GM19455 (cell line): Measurements from ENCODE around the gene BAAT.
"Not testable (repeated sequence)": the region's sequence is repeated elsewhere in the genome, so short reads cannot be mapped to it uniquely, and the experiment has no call there.

Source experiments
- ATAC-seq: cut with Tn5 transposase; IDR thresholded peaks from one replicate; pipeline ENCODE4 v1.9.1; 2021; ENCODE audit not compliant: unreplicated experiment

The BAAT gene

DNA sequence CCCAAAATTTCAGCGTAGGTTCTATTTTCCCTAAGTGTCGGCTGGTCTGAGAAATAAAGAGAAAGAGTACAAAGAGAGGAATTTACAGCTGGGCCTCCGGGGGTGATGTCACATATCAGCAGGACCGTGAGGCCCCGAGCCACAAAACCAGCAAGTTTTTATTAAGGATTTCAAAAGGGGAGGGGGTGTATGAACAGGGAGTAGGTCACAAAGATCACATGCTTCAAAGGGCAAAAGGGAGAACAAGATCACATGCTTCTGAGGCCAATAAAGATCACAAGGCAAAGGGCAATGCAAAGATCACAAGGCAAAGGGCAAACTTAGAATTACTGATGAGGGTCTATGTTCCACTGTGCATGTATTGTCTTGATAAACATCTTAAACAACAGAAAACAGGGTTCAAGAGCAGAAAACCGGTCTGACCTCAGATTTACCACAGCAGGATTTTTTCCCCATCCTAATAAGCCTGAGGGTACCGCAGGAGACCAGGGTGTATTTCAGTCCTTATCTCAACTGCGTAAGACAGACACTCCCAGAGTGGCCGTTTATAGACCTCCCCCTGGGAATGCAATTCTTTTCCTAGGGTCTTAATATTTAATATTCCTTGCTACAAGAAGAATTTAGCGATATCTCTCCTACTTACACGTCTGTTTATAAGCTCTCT is at the start of gene BAAT:
BAAT (minus strand) TSS at position 134 of the 664 bp plus-strand sequence. CDS start 13,602 bp downstream, outside the sequence.
- ATAC-seq, result not testable (repeated sequence)

DNA sequence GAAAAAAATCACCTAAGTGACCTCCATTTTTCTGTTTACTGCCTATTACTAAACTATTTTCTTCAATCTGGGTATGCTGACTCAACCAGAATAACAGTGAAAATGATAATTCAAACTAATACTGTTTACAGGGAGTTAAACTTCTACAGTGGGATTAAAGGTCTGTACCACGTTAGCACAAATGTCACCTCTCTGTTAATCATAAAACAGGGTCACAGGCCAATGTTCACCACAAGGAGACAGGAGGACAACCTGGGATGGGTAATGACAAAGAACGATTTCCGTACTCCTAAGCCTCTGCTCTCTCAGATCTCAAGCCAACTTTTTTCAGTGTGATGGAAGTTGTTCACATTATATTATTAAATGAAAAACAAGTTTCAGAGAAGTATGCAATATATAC is 48.4 kb upstream of the BAAT start:
- no peak for ATAC-seq

DNA sequence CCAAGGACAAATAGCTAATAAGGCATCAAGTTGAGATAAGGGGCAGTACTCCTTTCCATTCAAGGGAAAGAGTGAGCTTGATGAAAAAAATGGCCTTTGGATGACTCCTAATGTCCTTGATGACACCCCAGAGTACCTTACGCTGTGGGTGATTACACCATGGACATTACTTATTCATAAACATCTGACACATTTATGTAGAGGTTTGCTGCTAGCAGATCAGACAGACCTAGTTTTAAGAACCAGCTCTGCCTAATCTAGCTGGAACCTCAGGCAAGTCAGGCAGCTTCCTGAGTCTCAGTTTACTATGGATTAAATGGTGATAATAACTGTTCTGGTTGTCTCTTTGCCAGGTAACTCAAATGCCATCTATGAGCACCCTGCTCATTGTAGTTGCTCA is 47.9 kb upstream of the BAAT start:
- ATAC-seq, result no peak

DNA sequence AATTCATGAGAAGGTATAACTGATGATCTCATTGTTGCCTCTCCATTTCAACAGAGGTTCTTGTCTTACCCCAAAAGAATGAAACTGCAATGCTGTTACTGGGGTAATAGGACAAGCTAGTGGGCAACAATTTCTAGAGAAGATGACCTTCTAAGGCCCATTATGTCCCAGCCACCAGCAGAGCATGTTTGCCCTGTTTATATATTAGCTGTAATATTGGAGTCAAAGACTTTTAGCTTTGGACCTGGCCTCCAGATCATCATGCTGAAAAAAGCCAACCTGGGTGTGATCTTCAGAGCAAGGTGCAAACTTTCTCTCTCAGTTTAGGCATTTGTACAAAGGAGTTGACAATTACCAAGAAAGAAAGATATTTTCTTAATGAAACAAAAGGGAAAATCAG is 47.4 kb upstream of the BAAT start:
- ATAC-seq, result no peak

DNA sequence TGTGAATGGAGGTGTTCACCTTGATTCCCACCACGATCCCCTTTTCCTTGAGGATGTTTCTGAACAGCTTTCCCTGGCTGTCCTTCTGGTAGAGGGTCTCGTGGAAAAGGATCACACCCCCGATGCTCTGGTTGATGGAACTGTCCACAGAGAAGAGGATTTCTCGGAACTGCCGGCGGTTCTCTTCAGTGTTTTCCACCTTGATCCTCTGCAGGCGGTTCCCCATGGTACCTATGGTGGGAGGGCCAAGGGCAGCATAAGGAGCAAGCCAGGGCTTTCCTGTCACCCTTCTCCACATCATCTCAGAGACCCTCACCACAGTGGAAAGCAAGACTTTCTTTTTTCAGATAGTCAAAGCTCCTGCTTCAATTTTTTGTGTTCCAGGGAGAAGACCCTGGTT is 44.9 kb upstream of the BAAT start:
- ATAC-seq, result no peak

DNA sequence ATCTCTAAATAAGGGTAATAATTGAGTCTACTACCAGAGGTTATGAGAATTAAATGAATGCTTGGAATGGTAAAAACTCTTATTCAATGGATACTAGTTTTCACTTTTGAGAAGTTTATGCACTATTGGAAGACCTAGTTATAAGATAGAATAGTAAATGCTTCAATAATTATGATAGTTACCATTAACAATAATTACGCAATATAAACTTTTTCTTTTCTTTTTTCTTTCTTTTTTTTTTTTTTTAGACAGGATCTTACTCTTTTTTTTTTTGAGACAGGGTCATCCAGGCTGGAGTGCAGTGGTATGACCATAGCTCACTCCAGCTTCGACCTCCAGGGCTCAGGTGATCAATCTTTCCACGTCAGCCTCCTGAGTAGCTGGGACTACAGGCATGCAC is 44.1 kb upstream of the BAAT start:
- ATAC-seq, result no peak

DNA sequence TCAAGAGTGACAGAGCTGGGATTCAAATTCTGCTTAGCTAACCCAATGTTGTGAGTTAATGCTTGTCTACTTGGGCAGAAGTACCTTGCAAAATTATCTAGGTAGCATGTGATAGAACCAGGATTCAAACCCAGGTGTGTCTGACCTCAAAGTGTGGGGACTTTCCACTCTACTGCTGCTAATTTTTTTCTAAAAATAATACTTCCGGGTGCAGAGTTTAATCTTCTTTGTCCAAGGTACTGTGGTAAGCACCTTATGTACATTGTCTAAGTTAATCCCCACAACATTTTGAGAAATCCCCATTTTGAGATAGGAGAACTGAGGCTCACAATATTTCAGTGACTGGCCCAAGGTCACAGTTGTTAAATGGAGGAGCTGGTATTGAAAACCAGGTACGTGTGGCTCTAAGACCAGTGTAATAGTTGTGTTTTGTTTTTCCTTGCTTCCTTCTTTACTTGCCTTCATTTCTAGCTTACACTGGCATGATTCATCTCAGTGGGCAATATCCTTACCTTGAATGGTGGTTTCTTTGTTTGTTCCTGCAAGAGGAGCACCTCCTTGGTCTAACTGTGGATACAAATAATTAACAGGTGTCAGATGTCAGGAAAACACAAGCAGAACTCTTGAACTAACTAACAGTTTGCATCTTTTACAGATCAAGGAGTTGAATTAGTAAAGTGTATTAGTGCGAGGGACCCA is 43.3 kb upstream of the BAAT start:
- ATAC-seq, result peak; percentile 61

DNA sequence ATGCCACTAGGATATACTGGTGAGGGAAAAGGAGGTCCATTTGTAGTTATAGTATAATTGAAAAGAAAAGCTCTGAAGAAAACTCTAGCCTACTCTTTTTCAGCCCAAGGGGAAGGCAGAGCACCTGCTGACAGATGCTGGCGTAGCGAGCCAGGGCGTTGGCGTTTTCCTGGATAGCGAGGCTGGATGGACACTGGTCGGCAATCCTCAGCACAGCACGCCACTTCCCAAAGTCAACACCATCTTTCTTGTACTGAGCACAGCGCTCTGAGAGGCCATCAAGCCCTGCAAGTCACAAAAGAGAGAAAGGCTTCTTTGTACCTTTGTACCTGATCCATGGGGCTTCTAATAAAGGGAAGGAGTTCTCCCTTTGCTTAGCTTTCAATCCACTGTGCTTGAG is 42.6 kb upstream of the BAAT start:
- ATAC-seq, result no peak

DNA sequence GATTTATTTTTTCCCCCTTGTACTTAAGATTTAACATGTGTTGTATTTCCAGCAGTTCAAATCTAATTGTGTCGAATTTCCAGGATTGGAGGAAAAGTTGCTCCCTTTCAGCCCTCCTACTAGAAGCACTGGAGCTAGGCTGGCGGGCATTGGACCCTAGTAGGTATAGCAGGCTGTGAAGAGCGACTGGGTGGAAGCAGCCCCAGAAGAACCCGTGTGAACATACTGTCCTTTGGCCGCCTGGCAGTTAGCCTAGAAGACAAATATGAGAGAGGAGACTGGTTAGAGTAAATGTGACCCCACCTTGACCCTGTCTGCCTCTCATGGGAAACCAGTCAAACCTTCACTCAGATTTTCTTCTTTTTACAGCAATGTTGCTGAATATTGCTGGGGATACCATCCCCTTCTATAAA is 36.9 kb upstream of the BAAT start:
- ATAC-seq, result no peak

DNA sequence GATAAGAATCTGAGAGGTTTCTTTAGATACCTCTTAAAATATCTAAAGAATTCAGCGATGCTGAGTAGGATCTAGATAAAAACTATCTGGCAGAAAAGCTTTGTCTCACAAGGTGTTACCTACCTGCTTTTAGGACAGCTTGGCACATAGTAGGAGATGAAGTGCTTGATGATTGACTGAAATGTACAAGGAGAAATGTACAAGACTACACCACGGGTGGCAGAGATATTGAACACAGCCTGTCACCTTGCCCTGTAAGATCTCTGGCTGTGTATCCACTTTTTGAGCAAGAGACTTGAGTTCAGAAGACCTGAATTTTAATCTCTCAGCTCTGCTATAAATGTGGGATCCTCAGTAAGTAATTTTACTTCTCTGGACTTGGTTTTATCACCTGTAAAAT is 35.1 kb upstream of the BAAT start:
- no peak for ATAC-seq

DNA sequence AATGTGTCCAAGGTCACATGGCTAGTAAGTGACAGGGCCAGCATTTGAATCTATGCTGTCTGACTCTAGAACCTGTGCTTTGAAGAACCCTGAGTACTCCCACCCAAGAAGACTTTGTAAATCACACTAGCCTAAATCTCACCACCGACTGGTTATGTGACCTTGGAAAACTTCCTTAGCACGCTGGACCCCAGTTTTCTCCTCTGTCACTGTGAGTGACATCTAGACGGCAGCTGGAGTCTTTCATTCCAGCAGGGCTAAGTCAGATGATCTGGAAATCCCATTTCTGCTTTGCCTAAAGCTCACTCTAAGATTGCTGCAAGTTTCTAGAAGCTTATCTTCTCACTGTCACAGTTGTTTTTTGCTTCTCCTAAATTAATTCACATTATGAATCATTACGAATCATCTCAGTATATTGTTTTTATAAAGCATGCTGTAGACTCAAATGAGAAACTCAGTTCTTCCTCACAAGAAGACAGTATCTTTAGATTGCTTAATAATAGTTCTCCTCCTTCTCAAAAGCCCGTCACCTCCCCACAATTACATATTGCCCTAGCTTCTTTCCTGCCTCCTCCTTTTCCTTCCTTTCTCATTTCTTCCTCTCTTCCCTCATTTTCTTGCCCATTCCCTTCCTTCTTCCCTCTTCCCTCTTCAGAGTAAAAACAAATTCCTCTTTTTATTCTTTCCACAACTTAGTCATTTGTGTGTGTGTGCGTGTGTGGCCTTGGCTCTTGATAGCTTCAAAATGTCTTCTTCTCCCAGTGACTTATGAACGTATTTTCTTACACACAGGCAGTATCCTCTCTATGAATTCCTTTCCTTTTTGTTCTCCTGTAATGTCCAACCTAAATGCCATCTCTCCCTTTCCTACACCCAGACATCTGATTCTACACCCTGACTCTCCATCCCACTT is 34.0 kb upstream of the BAAT start:
- no peak for ATAC-seq

DNA sequence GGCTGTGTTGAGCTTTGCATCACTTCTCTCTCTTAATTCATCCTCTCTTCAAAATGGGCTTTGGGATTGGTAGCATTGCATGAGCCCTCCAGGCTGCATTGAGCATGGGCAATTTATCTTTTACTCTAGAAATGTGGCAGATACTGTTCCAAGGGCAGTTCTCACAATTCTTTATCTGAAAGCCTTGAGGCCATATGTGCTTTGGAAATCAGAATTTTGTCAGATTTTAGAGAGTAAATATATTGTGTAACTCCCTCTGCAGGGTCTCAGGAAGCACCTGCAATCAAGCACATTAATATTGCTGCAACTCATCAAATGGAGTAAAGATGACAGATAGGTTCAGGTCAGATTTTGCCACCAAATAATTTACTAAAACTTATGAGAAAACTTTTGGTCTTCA is 33.2 kb upstream of the BAAT start:
- no peak for ATAC-seq

DNA sequence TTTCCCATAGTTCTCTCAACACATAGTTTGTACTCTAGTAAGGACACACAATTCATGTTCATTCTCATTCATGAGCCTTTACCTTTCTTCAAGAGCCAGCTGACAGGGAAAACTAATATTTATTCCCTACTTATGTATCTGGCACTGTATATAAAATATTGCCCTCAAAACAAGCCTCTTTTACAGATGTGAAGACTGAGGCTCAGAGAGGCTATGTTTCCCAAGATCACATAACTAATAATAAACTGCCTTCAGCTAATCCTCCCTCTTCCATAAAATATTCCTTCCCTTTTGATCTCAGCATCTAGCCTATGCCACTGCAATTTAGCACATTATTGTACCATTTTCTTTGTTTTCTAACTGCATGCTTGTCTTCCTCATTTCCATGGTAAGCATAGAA is 32.6 kb upstream of the BAAT start:
- no peak for ATAC-seq

DNA sequence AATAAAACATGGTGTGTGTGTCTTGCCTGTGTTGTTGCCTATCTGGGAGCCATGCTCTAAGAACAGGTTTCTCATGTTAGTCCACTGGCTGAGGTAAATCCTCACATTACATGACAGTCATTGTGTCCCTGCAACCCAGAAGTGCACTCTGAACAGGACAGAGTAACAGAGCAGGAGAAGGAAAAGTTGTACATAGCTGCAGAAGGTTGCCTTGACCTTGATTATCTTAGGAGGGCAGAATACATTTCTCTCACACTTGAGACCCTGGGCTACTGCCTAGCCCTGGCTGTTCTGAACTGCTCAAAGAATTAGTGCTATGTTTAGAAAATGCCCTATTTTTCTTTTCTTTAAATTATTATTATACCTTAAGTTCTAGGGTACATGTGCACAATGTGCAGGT is 30.8 kb upstream of the BAAT start:
- ATAC-seq, result no peak

DNA sequence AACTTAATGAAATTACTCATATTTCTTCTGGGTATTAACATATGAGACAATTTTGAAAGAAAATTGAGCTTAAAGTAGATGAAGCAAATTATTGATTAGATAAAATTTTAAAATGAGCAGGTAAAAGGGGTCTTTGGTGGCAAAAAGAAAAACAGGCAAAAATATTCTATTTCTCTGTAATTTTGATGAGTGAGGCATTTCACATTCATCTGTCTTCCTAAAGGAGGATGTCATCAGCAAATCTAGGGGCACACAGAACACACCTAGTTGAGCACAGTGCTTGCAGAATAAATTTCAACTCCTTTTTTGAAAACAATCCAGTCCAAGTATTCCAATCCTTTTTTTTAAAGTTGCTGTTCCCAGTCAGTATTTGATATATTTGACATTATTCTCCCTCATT is 30.0 kb upstream of the BAAT start:
- no peak for ATAC-seq

DNA sequence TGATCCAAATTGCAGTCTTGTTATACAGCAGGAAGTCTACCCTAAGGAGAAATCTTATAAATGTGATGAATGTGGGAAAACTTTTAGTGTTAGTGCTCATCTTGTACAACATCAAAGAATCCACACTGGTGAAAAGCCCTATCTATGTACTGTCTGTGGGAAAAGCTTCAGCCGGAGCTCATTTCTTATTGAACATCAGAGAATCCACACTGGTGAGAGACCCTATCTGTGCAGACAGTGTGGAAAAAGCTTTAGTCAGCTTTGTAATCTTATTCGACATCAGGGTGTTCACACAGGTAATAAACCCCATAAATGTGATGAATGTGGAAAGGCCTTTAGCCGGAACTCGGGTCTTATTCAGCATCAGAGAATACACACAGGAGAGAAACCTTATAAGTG is 24.3 kb upstream of the BAAT start:
- ATAC-seq, result no peak

DNA sequence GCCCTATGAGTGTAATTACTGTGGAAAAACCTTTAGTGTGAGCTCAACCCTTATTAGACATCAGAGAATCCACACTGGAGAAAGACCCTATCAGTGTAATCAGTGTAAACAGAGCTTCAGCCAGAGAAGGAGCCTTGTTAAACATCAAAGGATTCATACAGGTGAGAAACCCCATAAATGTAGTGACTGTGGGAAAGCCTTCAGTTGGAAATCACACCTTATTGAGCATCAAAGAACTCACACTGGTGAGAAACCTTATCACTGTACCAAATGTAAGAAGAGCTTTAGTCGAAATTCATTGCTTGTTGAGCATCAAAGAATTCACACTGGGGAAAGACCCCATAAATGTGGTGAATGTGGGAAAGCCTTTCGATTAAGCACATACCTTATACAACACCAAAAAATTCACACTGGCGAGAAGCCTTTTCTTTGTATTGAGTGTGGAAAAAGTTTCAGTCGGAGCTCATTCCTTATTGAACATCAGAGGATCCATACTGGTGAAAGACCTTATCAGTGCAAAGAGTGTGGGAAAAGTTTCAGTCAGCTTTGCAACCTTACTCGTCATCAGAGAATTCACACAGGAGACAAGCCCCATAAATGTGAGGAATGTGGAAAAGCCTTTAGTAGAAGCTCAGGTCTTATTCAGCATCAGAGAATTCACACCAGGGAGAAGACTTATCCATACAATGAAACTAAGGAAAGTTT is 23.7 kb upstream of the BAAT start:
- no peak for ATAC-seq

DNA sequence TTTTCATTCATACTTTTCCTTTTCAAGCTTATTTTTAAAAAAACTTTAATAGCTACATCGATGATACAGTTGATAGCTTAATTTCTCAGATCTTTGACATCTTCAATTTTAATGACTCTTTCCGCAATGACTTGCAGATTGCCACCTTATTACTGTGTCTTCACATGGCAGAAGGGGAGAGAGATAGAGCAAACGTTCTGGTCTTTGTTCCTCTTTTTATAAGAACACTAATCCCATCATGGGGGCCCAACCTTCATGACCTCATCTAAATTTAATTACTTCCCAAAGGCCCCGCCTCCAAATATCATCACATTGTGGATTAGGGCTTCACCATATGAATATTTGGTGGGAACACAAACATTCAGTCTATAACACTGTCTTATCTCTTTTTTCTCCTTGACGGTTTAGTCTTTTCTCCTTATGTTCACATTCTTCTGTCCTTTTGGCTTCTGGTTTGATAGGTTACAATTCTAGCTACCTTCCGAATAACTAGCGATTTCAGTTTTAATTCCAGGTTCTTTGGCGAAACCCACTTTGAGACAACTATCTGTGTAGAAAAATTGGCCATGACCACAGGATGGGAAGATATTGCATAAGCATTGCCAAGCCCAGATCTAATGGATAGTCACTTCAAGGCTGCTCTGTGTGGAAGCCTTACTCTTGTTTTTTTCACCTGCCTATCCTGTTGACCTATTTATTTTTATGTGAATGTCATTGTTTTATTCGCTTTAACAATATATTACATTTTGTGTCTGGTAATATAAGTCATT is 18.9 kb upstream of the BAAT start:
- no peak for ATAC-seq

DNA sequence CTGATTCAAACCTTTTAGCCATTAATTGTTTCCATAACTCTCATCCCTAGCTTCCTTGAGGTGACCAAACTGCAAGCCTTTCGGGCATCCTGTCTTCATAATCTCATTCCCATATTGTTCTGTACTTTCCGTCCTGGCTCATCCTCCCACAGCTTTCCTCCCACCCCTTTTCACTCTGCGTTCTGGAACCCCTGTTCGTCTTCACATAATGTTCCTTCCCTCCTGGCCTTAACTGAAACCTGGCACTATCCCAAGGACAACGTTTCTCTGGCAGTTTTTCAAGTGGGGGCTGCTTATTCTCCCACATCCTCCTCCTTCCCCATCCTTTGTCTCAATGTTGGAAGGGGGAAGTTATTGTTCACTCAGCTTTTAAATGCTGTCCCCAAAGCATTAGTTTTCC is 15.3 kb upstream of the BAAT start:
- ATAC-seq, result no peak

DNA sequence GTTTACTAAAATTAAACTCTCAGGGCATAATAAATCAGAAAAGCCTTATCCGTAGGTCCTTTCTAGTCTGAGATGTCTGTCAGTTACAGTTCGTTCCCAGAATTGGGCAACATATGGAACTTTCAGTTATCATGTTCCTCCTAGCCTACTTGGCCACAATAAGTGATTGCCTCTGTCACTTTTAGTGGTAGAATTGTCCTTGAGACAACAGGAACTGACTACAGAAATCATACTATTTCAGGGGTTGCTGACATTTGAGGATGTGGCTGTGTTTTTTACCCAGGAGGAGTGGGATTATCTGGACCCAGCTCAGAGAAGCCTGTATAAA is 14.8 kb upstream of the BAAT start:
- no peak for ATAC-seq
